ENCODE measurements around the gene DPH2.

The DPH2 gene

DNA sequence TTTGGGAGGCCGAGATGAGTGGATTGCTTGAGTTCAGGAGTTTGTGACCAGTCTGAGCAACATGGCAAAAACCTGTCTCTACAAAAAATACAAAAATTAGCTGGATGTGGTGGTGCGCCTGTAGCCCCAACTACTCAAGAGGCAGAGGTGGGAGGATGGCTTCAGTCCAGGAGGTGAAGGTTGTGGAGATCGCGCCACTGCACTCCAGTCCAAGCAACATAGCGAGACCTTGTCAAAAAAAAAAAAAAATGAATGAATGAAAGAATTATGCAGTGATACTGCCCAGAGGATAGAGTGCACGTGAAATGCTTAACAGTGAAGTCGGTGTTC is 429 bp upstream of the DPH2 start:
- DNase-seq: no peak

DNA sequence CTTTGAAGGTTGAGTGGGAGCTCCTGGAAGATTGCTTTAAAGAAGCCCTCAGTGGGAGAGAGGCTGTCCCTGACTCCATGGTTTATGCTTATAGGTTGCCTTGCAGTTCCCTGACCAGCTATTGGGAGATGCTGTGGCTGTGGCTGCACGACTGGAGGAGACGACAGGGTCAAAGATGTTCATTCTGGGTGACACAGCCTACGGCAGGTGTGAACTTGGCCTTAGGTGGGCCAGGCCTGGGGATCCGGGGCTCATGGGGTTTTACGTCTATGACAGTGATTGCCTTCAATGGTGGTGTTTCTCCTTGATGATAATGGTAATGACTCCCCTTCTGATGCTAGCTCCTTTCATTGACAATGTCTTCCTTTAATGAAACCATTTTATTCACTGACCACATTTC is 692 bp downstream of the DPH2 start:
- no peak for DNase-seq

DNA sequence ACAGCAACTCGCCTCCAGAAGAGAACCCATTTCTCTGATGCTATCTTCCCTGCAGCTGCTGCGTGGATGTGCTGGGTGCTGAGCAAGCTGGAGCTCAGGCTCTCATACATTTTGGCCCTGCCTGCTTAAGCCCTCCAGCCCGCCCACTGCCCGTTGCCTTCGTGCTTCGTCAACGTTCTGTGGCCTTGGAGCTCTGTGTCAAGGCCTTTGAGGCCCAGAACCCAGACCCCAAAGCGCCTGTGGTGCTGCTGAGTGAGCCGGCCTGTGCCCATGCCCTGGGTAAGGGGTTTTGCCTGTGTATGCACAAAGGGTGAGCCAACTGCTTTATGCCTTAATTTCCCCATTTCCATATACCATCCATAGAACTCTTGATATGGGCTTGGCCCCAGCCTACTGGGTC is 1.1 kb downstream of the DPH2 start:
- no peak for DNase-seq

DNA sequence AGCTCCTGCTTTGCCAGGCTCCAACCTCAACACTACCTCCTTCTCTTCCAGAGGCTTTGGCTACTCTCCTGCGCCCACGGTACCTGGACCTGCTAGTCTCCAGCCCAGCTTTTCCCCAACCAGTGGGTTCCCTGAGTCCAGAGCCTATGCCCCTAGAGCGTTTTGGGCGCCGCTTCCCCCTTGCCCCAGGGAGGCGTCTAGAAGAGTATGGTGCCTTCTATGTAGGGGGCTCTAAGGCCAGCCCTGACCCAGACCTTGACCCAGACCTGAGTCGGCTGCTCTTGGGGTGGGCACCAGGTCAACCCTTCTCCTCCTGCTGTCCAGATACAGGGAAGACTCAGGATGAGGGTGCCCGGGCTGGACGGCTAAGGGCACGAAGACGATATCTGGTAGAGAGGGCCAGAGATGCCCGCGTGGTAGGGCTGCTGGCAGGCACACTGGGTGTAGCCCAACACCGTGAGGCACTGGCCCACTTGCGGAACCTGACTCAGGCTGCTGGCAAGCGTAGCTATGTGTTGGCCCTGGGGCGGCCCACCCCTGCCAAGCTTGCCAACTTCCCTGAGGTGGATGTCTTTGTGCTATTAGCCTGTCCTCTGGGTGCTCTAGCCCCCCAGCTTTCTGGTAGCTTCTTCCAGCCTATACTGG is 1.6 kb downstream of the DPH2 start:
- no peak for DNase-seq

DNA sequence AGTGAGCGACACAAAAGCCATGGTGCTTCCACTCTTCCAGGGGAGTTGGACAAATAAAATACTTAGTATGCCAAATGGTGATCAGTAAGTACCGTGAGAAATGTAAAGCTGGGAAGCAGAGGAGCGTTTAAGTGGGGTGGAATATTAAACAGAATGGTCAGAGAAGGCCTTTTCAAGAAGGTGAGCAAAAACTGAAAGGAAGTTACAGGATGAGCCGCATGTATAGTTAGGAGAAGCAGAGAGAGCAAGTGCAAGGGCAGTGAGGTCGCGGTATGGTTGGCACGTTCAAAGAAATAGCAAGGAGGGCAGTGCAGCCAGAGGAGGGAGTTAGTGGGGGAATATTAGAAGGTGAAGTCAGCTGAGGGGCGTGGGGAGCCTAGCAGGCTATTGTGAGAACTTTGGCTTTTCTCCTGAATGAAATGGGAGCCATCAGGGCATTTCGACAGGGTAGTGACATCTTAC is 4.2 kb downstream of the DPH2 start:
- DNase-seq: peak; percentile 77

DNA sequence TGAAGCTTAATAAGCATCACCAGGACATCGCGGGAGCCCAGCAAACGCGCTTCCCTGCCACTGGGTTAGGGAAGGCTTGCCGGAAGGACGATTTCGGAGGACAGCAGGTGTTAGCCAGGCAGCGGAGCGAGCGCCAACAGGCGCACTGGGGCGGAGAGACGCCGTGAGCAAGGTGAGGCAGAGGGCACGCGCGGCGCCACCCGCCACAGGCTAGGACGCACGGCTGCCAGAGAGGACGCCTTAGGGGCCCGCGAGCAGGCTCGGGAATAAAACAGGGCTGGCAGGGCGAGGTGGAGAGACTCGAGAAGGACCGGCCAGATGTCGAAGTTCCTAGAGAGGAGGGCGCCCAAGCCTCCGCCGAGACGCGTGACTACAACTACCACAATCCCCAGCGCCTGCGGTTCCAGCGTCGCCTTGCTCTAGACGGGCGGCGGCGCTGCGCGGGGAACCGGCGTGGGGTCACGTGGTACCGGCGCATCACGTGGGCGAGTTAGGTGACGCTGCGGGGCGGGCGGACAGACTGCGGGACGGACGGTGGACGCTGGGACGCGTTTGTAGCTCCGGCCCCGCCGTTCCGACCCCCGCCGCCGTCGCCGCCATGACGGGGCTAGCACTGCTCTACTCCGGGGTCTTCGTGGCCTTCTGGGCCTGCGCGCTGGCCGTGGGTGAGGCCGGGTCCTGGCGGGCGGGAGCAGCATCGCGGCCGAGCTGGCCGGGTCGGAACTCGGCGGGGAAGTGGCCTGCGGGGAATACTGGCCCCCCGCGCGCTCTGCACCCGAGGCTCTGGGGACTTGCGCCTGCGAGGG is 4.8 kb downstream of the DPH2 start, which contains the start of gene ATP6V0B:
Gene ATP6V0B, plus strand, starts transcription at position 518 of the 806 bp plus-strand sequence. Its CDS starts 81 bp downstream, at position 599.
- peak; percentile 99 for DNase-seq

DNA sequence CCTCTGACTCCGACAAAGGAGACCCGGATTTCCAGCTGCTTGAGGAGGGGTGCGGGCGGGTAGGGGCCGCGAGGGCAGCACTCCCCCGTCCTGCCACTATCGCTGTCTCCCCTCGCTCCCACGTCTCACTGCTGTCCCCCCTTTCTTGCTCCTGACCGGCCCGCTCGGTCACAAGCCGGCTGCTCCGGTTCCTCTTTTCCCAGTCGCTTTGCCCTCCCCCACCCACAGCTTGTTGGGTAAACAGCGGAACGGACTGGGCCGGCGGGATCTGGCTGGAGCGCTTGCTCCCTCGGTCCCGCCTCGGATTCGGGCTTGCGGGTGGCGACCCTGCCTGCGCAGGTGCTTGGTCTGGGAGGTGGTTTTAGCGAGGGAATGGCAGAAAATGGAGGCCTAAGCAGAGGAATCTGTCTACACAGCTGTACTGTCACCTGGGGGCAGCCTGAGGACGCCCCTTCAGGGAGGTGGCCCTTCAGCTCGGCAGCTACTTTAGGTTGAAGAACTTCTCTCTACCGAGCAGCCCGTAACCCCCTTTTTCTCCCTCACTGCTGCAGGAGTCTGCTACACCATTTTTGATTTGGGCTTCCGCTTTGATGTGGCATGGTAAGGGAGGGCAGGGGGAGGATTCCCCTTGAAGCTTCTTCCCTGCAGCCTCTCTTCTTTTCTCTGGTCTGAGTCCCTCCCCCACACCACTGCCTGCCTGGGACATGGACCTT is 5.6 kb downstream of the DPH2 start:
- peak; percentile 63 for DNase-seq

DNA sequence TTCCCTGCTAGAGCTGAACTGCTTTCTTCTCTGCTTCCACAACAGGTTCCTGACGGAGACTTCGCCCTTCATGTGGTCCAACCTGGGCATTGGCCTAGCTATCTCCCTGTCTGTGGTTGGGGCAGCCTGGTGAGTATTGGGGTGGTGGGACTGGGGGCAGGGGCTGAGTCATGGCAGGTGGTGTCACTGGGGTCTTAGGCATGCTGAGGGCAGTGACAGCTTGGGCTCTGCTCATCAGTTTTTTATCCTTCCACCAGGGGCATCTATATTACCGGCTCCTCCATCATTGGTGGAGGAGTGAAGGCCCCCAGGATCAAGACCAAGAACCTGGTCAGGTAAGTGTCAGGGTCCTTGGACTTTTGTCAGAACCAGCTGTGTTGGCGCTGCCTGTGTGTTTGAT is 6.2 kb downstream of the DPH2 start:
- no peak for DNase-seq

DNA sequence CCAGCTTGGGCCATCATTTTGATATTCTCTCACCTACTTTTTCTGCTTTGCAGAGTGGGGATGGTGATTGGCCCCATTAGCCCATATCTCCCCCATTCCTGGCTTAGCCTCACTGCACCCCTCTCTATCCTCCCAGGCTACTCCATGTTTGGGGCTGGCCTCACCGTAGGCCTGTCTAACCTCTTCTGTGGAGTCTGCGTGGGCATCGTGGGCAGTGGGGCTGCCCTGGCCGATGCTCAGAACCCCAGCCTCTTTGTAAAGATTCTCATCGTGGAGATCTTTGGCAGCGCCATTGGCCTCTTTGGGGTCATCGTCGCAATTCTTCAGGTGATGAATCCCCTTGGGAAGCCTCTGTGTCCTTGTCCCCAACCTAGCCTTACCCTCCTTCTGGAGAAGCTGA is 7.1 kb downstream of the DPH2 start:
- DNase-seq: no peak

DNA sequence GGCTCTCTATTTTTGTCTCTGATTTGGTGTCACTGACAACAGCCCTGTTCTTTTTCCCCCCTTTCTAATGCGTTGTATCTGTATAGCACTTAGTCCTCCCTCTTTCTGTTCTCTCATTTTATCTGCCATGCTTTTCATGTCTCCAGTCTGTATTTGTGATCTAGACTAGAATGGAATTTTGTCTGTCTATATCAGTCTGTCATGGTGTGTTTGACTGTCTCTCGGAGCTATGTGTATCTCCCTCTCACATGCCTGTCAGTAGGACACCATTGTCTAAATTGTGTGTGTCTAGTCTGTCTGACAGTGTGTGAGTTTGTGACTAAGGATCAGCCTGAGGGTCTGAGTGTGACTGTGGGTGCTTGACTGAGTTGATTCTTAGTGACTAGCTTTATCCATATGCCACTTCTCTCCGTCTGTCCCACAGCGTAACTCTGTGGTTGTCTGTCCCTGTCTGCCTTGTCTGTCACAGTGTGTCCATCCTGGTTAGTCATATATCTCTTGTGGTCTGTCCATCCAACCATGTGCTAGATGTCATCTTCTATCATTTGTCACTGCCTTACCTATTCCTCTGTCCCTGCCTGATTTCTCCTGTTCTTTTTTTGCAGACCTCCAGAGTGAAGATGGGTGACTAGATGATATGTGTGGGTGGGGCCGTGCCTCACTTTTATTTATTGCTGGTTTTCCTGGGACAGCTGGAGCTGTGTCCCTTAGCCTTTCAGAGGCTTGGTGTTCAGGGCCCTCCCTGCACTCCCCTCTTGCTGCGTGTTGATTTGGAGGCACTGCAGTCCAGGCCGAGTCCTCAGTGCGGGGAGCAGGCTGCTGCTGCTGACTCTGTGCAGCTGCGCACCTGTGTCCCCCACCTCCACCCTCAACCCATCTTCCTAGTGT is 7.8 kb downstream of the DPH2 start:
- DNase-seq: no peak

DNA sequence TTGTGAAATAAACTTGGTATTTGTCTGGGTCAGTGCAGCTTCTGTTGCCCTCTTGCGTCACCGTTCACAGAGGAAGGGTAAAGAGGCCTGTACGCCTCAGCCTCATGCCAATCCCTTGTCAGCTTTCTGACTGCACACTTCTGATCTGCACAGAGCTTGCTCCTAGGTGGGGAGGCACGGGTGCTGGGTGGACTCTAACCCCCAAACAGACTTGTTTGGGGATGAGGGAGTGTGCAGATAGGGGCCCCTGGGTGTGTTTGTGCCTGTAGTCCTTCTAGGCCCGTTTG is 8.4 kb downstream of the DPH2 start:
- DNase-seq: no peak

DNA sequence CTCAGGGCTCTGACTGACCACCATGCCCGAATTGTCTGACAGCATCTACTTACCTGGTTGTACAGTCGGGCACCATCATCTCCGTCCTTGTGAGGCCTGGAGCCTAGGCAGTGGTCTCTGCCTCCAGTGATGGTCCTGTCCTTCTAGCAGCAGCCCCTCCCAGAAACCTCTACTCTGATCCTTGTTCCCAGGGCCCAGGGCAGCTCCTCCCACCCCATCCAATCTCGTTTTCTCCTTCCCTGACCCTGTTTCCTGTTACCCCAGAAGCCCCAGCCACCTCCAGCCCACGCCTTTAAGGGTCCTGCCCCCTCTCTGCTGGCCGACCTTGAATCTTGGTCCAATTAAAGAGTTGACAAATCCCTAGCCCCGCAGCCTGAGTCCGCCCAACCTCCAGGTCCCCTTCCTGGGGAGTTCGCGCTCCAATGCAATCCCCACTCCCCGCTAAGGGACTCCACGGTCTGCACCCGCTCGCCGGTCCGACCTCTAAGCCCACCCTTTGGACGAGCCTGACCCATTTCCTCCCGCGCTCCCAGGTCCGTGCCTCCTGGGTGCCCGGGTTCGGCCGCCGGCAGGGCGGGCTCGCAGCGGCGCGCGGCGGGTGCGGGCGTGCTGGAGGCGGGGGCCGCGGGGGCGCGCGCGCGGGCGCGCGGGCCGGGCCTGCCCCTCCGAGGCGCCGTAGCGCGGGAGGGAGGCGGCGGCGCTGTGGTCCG is 8.9 kb downstream of the DPH2 start, which contains the start of gene B4GALT2:
Gene B4GALT2, plus strand, starts transcription at position 660 of the 710 bp plus-strand sequence. CDS start 1,951 bp downstream, outside the sequence.
- DNase-seq: peak; percentile 72

DNA sequence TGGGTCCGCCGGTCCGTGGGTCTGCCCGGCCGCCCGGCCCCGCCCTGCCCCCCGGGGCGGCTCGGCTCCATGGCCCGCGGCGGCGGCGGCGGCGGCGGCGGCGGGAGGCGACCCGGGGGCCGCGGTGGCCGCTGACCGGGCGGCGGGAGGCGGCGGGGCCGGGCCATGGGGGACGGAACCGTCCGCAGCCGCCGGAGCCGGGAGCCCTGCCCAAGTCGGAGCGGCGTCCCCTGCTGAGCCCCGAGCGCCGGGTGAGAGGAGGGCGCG is 9.4 kb downstream of the DPH2 start:
- DNase-seq: no peak

DNA sequence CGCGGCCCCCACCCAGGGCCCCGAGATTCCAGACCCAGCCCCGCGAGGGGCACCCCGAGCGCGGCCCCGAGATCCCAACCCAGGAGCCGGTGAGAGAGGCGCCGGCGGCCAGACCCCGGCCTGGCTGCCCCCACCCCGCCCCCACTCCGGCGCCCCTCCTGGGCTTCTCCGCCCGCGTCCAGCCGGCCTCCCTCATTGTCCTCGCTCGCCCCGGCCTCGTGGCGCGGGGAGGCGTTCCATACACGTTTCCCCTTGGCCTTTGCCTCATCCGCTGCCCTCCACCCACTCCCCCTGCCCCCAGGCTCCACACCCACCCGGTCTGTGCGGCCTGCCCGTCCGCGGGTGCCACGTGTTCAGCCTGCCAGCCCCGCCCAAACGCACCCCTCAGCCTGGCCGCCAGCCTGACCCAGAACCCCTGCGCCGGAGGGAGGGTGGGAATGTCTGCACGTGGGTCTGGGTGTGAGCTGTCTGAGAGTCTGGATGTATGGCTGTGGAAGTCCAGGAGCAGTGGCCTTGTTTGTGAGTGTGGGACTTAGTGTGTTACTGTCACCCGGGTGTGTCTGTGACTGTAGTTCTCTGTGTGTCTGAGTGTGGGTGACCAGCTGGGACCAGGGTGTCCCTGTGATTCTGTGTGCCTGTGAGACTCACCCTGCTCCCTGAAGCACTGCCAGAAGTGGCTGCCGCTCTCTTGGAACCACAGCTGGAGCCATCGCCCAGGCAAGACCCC is 9.9 kb downstream of the DPH2 start:
- peak; percentile 76 for DNase-seq

DNA sequence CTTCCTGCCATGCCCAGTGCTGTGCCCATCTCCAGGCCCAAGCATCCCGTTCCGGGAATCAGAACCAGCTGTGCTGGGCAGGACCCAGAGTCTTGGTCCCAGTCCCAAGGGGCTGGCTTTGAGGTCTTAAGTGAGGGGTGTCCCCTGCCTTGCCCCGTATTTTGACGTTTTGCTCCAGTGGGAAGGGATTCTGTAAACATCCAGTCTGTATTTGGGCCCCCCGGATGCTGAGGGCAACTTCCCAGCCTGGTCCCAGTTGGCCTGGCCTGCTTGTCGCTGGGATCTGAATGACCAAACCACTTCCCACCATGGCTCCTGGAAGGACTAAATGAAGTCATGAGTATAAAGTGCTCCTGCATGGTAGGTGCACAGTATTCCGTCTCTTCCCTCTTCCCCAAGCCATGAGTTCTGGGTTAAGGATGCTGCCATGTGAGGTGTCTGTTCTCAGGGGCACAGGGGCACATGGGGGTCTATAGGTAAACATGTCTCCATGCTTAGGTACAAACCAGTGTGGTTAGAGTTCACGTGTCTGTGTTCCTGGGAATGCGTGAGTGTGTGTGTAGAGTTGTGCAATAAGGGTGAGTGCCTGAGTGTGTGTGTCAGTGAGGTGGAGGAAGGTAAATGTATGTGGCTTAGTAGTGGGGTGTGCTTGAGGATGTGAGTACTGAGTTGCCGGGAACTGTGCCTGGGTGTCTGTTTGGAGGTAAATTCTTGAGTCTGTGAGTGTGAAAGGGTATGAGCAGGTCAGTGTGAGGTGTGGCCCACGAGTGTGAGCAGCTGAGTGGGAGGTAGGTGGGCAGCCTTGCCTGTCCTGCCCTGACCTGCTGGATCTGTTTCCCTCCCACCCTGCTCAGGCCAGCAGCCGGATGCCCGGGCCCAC is 10.7 kb downstream of the DPH2 start:
- DNase-seq: peak; percentile 13

DNA sequence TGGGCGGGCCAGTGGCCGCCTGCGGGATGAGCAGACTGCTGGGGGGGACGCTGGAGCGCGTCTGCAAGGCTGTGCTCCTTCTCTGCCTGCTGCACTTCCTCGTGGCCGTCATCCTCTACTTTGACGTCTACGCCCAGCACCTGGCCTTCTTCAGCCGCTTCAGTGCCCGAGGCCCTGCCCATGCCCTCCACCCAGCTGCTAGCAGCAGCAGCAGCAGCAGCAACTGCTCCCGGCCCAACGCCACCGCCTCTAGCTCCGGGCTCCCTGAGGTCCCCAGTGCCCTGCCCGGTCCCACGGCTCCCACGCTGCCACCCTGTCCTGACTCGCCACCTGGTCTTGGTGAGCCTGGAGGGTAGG is 11.3 kb downstream of the DPH2 start:
- DNase-seq: no peak

DNA sequence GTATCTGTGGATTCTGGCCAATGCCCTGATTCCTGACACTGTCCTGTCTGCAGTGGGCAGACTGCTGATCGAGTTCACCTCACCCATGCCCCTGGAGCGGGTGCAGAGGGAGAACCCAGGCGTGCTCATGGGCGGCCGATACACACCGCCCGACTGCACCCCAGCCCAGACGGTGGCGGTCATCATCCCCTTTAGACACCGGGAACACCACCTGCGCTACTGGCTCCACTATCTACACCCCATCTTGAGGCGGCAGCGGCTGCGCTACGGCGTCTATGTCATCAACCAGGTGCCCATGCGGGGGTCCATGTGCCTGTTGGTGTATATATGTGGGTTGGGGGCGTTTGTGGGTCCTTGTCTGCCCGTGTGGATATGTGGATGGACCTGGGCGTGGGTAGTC is 11.8 kb downstream of the DPH2 start:
- no peak for DNase-seq

DNA sequence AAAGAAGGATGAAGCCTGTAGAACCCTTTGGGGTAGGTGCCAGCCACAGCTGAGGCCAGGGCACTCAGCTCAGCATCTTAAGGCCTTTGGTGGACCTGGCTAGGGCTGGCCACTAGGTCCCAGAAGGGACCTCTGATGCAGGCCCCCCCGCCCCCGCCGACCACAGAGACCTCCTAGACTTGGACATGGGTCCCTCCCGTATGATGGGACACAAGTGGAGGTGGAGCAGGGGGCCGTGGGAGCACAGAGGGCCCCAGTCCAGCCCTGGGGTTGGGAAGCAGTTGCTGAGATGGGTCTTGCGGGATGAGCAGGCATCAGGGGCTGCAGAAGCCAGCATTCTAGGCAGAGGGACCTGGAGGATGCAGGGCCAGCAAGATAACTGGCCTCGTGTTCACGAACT is 12.4 kb downstream of the DPH2 start:
- no peak for DNase-seq

DNA sequence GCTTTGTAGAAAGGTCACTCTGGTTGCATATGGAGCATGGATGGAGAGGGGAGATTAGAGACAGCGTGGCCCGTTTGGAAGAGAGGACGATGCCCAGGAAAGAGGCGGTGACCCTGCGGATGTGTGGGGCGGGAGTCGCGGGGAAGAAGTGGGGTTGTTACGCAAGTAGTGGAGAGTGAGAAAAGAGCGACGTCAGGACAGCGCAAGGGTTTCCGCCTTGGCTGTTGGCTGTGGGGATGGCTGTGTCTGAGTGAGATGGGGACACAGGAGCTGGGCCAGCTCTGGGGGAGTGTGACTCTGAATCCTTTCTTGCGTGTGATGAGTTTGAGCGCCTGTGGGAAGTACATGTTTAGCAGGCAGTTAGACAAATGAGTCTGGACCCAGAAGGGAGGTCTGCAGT is 13.0 kb downstream of the DPH2 start:
- DNase-seq: no peak

DNA sequence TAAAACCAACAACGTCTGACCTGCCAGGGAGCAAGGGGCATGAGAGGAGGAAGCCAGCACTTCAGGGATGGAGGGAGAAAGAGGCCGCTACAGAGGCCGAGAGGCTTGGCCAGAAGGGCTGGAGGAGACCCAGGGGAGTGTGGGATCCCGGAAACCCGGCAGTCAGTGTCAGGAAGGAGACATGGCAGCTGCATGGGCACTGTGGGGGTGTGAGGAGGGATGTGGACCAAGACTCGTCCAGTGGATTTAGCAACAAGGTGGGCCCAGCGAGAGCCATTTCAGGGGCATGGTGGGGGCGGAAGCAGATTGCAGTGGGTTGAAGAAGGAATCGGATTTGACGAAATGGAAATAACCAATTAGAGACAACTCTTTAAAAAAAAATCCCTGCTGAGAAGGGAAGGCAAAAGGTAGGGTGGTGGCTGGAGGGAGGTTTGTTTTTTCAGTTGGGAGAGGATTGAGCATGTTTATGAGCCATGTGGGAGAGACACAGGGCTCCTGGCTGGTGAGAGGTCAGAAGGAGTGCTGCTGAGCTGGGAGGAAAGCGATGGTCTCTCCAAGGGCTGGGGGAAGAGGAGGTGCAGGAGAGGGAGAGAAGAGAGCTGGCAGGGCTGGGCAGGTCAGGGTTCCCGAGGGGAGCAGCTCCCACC is 13.6 kb downstream of the DPH2 start:
- DNase-seq: no peak

Data from RPMI8226 (cell line).